PFSK-1 (cell line): ENCODE data around the gene ITGBL1.

ENCODE experiments used
- FOXP2 ChIP-seq: optimal IDR thresholded peaks from 2 replicates; pipeline ENCODE3; 2011; ENCODE audit warnings: borderline replicate concordance, control low read depth, inconsistent platforms; ENCODE audit not compliant: insufficient read depth; ENCODE audit errors: extremely low read length, extremely low read depth
- POLR2AphosphoS5 ChIP-seq: IDR thresholded peaks from 2 replicates; pipeline ENCODE4 v1.6.1; 2012; ENCODE audit warnings: low read depth, mild to moderate bottlenecking, control low read depth, low read length, moderate library complexity
- REST ChIP-seq, 2 experiments: IDR thresholded peaks; 2 replicates each; pipeline versions ENCODE4 v1.6.1 to v1.8.0; 2011 to 2012; ENCODE audit warnings: low read depth in 2 of 2, low read length in 2 of 2, control low read depth in 1 of 2, inconsistent platforms in 1 of 2, mild to moderate bottlenecking in 1 of 2, moderate library complexity in 1 of 2; ENCODE audit not compliant: insufficient read depth in 1 of 2
- SIN3A ChIP-seq: IDR thresholded peaks from 2 replicates; pipeline ENCODE4 v1.6.1; 2012; ENCODE audit warnings: mild to moderate bottlenecking, low read length, moderate library complexity, borderline replicate concordance; ENCODE audit not compliant: insufficient read depth
- TAF1 ChIP-seq: IDR thresholded peaks from 2 replicates; pipeline ENCODE4 v1.6.1; 2012; ENCODE audit warnings: low read length, control low read depth, borderline replicate concordance; ENCODE audit not compliant: insufficient read depth

ITGBL1 gene

GRCh38 chr13:101489643-101490405 lies 37.3 kb downstream of the ITGBL1 start:
- TF ChIP-seq TAF1 (no peak), POLR2AphosphoS5 (no peak), REST (IDR thresholded peaks at IDR 0.05; ENCODE audit: insufficient read depth in 1 of 2, low read depth in 2 of 2, low read length in 2 of 2) (no peak), SIN3A (no peak), FOXP2 (no peak)

GRCh38 chr13:101490406-101491015 lies 38.0 kb downstream of the ITGBL1 start:
- TF ChIP-seq POLR2AphosphoS5 = no peak
- TF ChIP-seq FOXP2 = no peak
- TF ChIP-seq TAF1 = no peak
- no peak for TF ChIP-seq SIN3A
- TF ChIP-seq REST (IDR thresholded peaks at IDR 0.05; ENCODE audit: insufficient read depth in 1 of 2, low read depth in 2 of 2, low read length in 2 of 2) = no peak

- TF ChIP-seq FOXP2 (no peak), REST (IDR thresholded peaks at IDR 0.05; ENCODE audit: insufficient read depth in 1 of 2, low read depth in 2 of 2, low read length in 2 of 2) (no peak), TAF1 (no peak), SIN3A (no peak), POLR2AphosphoS5 (no peak)
These were observed 39.9 kb downstream of the ITGBL1 start for GRCh38 chr13:101492251-101492910.

GRCh38 chr13:101493541-101493940 lies 41.1 kb downstream of the ITGBL1 start:
- no peak for TF ChIP-seq SIN3A

- no peak for TF ChIP-seq FOXP2
- no peak for TF ChIP-seq SIN3A
- TF ChIP-seq POLR2AphosphoS5 = no peak
- no peak for TF ChIP-seq TAF1
- TF ChIP-seq REST (IDR thresholded peaks at IDR 0.05; ENCODE audit: insufficient read depth in 1 of 2, low read depth in 2 of 2, low read length in 2 of 2) = no peak
These were observed 46.9 kb downstream of the ITGBL1 start for GRCh38 chr13:101499406-101499805.
